Renal pelvis (tissue), 12 donors: ENCODE measurements around the gene REPIN1. TPM values are rescaled to one million over a fixed set of nuclear protein-coding genes. Genes with fewer than 3 reads are reported as not detected.

Experiments used
- DNase-seq: peaks from one replicate; pipeline ENCODE4 v3.0.0-alpha.2; 2013
- long read RNA-seq, 16 experiments: transcript quantifications; one replicate each; lab custom pipeline, GENCODE V29; 2026
- polyA plus RNA-seq, 3 donors: library from polyadenylated mRNA; unstranded; fragments of 120-200 nt; gene quantifications; one replicate each; pipeline ENCODE4 v1.2.1, GENCODE V29; 2013; ENCODE audit not compliant: insufficient read length in 3 of 3

REPIN1 gene
- 100 to 1,000 TPM in 2 of 3 donors, 10 to 100 TPM in 1; 97.8 to 123 (median 119) TPM for polyA plus RNA-seq
- long read RNA-seq, donor 1, transcript REPIN1-202 (1 exons, 2,876 nt), result major isoform, 90 of 107 reads
- long read RNA-seq, donor 1, transcript REPIN1-203 (2 exons, 2,969 nt), result minor isoform, 11 of 107 reads
- long read RNA-seq, donor 1, partial matches to known transcripts, result 0 of 107 reads
- long read RNA-seq, donor 1, other reads (novel, unspliced or antisense), result 0 of 107 reads
- long read RNA-seq, donor 2, transcript REPIN1-202 (1 exons, 2,876 nt), result major isoform, 144 of 173 reads
- long read RNA-seq, donor 2, transcript REPIN1-214 (3 exons, 2,058 nt), result minor isoform, 7 of 173 reads
- long read RNA-seq, donor 2, transcript REPIN1-203 (2 exons, 2,969 nt), result minor isoform, 15 of 173 reads
- long read RNA-seq, donor 2, partial matches to known transcripts, result 0 of 173 reads
- long read RNA-seq, donor 2, other reads (novel, unspliced or antisense), result 0 of 173 reads
- long read RNA-seq, donor 3, transcript REPIN1-214 (3 exons, 2,058 nt), result minor isoform, 5 of 136 reads
- long read RNA-seq, donor 3, transcript REPIN1-202 (1 exons, 2,876 nt), result major isoform, 111 of 136 reads
- long read RNA-seq, donor 3, transcript REPIN1-203 (2 exons, 2,969 nt), result minor isoform, 19 of 136 reads
- long read RNA-seq, donor 3, partial matches to known transcripts, result 0 of 136 reads
- long read RNA-seq, donor 3, other reads (novel, unspliced or antisense), result 0 of 136 reads
- long read RNA-seq, donor 4, transcript REPIN1-202 (1 exons, 2,876 nt), result major isoform, 134 of 157 reads
- long read RNA-seq, donor 4, transcript REPIN1-214 (3 exons, 2,058 nt), result minor isoform, 6 of 157 reads
- long read RNA-seq, donor 4, transcript REPIN1-203 (2 exons, 2,969 nt), result minor isoform, 12 of 157 reads
- long read RNA-seq, donor 4, partial matches to known transcripts, result 0 of 157 reads
- long read RNA-seq, donor 4, other reads (novel, unspliced or antisense), result 0 of 157 reads
- long read RNA-seq, donor 5, transcript REPIN1-202 (1 exons, 2,876 nt), result major isoform, 57 of 69 reads
- long read RNA-seq, donor 5, transcript REPIN1-203 (2 exons, 2,969 nt), result minor isoform, 10 of 69 reads
- long read RNA-seq, donor 5, partial matches to known transcripts, result 0 of 69 reads
- long read RNA-seq, donor 5, other reads (novel, unspliced or antisense), result 0 of 69 reads
- long read RNA-seq, donor 6, transcript REPIN1-203 (2 exons, 2,969 nt), result minor isoform, 13 of 90 reads
- long read RNA-seq, donor 6, transcript REPIN1-214 (3 exons, 2,058 nt), result minor isoform, 6 of 90 reads
- long read RNA-seq, donor 6, transcript REPIN1-202 (1 exons, 2,876 nt), result major isoform, 69 of 90 reads
- long read RNA-seq, donor 6, partial matches to known transcripts, result 0 of 90 reads
- long read RNA-seq, donor 6, other reads (novel, unspliced or antisense), result 0 of 90 reads
- long read RNA-seq, donor 7, transcript REPIN1-214 (3 exons, 2,058 nt), result minor isoform, 5 of 186 reads
- long read RNA-seq, donor 7, transcript REPIN1-202 (1 exons, 2,876 nt), result major isoform, 148 of 186 reads
- long read RNA-seq, donor 7, transcript REPIN1-203 (2 exons, 2,969 nt), result minor isoform, 25 of 186 reads
- long read RNA-seq, donor 7, partial matches to known transcripts, result 0 of 186 reads
- long read RNA-seq, donor 7, other reads (novel, unspliced or antisense), result 5 of 186 reads
- long read RNA-seq, donor 8, transcript REPIN1-202 (1 exons, 2,876 nt), result major isoform, 37 of 47 reads
- long read RNA-seq, donor 8, transcript REPIN1-203 (2 exons, 2,969 nt), result minor isoform, 6 of 47 reads
- long read RNA-seq, donor 8, partial matches to known transcripts, result 0 of 47 reads
- long read RNA-seq, donor 8, other reads (novel, unspliced or antisense), result 0 of 47 reads
- long read RNA-seq, donor 9, transcript REPIN1-202 (1 exons, 2,876 nt), result major isoform, 144 of 165 reads
- long read RNA-seq, donor 9, transcript REPIN1-203 (2 exons, 2,969 nt), result minor isoform, 11 of 165 reads
- long read RNA-seq, donor 9, partial matches to known transcripts, result 0 of 165 reads
- long read RNA-seq, donor 9, other reads (novel, unspliced or antisense), result 0 of 165 reads
- long read RNA-seq, donor 10, transcript REPIN1-202 (1 exons, 2,876 nt), result major isoform, 129 of 141 reads
- long read RNA-seq, donor 10, transcript REPIN1-203 (2 exons, 2,969 nt), result minor isoform, 8 of 141 reads
- long read RNA-seq, donor 10, partial matches to known transcripts, result 0 of 141 reads
- long read RNA-seq, donor 10, other reads (novel, unspliced or antisense), result 0 of 141 reads
- long read RNA-seq, donor 11, transcript REPIN1-203 (2 exons, 2,969 nt), result minor isoform, 6 of 81 reads
- long read RNA-seq, donor 11, transcript REPIN1-202 (1 exons, 2,876 nt), result major isoform, 67 of 81 reads
- long read RNA-seq, donor 11, partial matches to known transcripts, result 0 of 81 reads
- long read RNA-seq, donor 11, other reads (novel, unspliced or antisense), result 0 of 81 reads
- long read RNA-seq, donor 12, transcript REPIN1-207 (2 exons, 1,064 nt), result minor isoform, 7 of 165 reads
- long read RNA-seq, donor 12, transcript REPIN1-203 (2 exons, 2,969 nt), result minor isoform, 10 of 165 reads
- long read RNA-seq, donor 12, transcript REPIN1-214 (3 exons, 2,058 nt), result minor isoform, 13 of 165 reads
- long read RNA-seq, donor 12, transcript REPIN1-202 (1 exons, 2,876 nt), result major isoform, 130 of 165 reads
- long read RNA-seq, donor 12, partial matches to known transcripts, result 0 of 165 reads
- long read RNA-seq, donor 12, other reads (novel, unspliced or antisense), result 0 of 165 reads
- long read RNA-seq, donor 13, transcript REPIN1-202 (1 exons, 2,876 nt), result major isoform, 67 of 82 reads
- long read RNA-seq, donor 13, transcript REPIN1-203 (2 exons, 2,969 nt), result minor isoform, 6 of 82 reads
- long read RNA-seq, donor 13, transcript REPIN1-214 (3 exons, 2,058 nt), result minor isoform, 7 of 82 reads
- long read RNA-seq, donor 13, partial matches to known transcripts, result 0 of 82 reads
- long read RNA-seq, donor 13, other reads (novel, unspliced or antisense), result 0 of 82 reads
- long read RNA-seq, donor 14, transcript REPIN1-214 (3 exons, 2,058 nt), result minor isoform, 19 of 263 reads
- long read RNA-seq, donor 14, transcript REPIN1-203 (2 exons, 2,969 nt), result minor isoform, 19 of 263 reads
- long read RNA-seq, donor 14, transcript REPIN1-202 (1 exons, 2,876 nt), result major isoform, 218 of 263 reads
- long read RNA-seq, donor 14, partial matches to known transcripts, result 0 of 263 reads
- long read RNA-seq, donor 14, other reads (novel, unspliced or antisense), result 0 of 263 reads
- long read RNA-seq, donor 15, transcript REPIN1-214 (3 exons, 2,058 nt), result minor isoform, 12 of 181 reads
- long read RNA-seq, donor 15, transcript REPIN1-203 (2 exons, 2,969 nt), result minor isoform, 32 of 181 reads
- long read RNA-seq, donor 15, transcript REPIN1-202 (1 exons, 2,876 nt), result major isoform, 134 of 181 reads
- long read RNA-seq, donor 15, partial matches to known transcripts, result 0 of 181 reads
- long read RNA-seq, donor 15, other reads (novel, unspliced or antisense), result 0 of 181 reads
- long read RNA-seq, donor 16, transcript REPIN1-207 (2 exons, 1,064 nt), result minor isoform, 5 of 220 reads
- long read RNA-seq, donor 16, transcript REPIN1-203 (2 exons, 2,969 nt), result minor isoform, 15 of 220 reads
- long read RNA-seq, donor 16, transcript REPIN1-214 (3 exons, 2,058 nt), result minor isoform, 6 of 220 reads
- long read RNA-seq, donor 16, transcript REPIN1-202 (1 exons, 2,876 nt), result major isoform, 193 of 220 reads
- long read RNA-seq, donor 16, partial matches to known transcripts, result 0 of 220 reads
- long read RNA-seq, donor 16, other reads (novel, unspliced or antisense), result 0 of 220 reads

- DNase-seq, result peak; percentile 91
These were observed at the start of gene REPIN1 for GRCh38 chr7:150368096-150368883. Gene REPIN1, plus strand, starts transcription at chr7:150368822. Its CDS starts 890 bp downstream, at chr7:150369712.

- DNase-seq, result no peak
These were observed 46.9 kb upstream of the REPIN1 start for GRCh38 chr7:150321788-150322113.

- no peak for DNase-seq
These were observed 46.3 kb upstream of the REPIN1 start for GRCh38 chr7:150322114-150322832.

- peak; percentile 81 for DNase-seq
These were observed 45.6 kb upstream of the REPIN1 start, which contains the start of the genes ACTR3C and LRRC61 for GRCh38 chr7:150322833-150323681. Gene ACTR3C, minus strand, starts transcription at chr7:150323545. Its CDS starts 28,249 bp downstream, at chr7:150295296. Gene LRRC61, plus strand, starts transcription at chr7:150323355. Its CDS starts 13,507 bp downstream, at chr7:150336862.

- no peak for DNase-seq
These were observed 44.8 kb upstream of the REPIN1 start for GRCh38 chr7:150323682-150324372.

- DNase-seq, result no peak
These were observed 44.2 kb upstream of the REPIN1 start for GRCh38 chr7:150324373-150324961.

GRCh38 chr7:150325110-150325611 is 43.5 kb upstream of the REPIN1 start:
- no peak for DNase-seq

GRCh38 chr7:150325901-150326300 is 42.7 kb upstream of the REPIN1 start:
- no peak for DNase-seq

GRCh38 chr7:150326657-150327268 is 41.9 kb upstream of the REPIN1 start:
- no peak for DNase-seq

- DNase-seq, result no peak
These were observed 41.3 kb upstream of the REPIN1 start for GRCh38 chr7:150327308-150327707.

GRCh38 chr7:150329331-150330120 is 39.1 kb upstream of the REPIN1 start:
- DNase-seq, result no peak
